Amygdala (tissue), 56 donors: ENCODE measurements around the gene RINL.
"Not testable (repeated sequence)": the region's sequence is repeated elsewhere in the genome, so short reads cannot be mapped to it uniquely, and the experiment has no call there.

ENCODE experiments used
- DNase-seq, 56 donors: peaks; one replicate each; lab custom pipeline; 2025; lab: John Stamatoyannopoulos, UW

RINL gene

GRCh38 chr19:38905620-38906019 is 27.5 kb upstream of the RINL start:
- no peak for DNase-seq

- no peak for DNase-seq
These were observed 26.8 kb upstream of the RINL start for GRCh38 chr19:38904581-38905539.

GRCh38 chr19:38901683-38902082 is 23.6 kb upstream of the RINL start:
- DNase-seq = no peak

- DNase-seq = no peak
These were observed 22.7 kb upstream of the RINL start for GRCh38 chr19:38900743-38901190.

GRCh38 chr19:38900202-38900629 is 22.1 kb upstream of the RINL start:
- peak in 1 of 56 donors; percentile 54 for DNase-seq

GRCh38 chr19:38899447-38900201 is 21.5 kb upstream of the RINL start, which contains the start of the genes NFKBIB and SIRT2:
Gene NFKBIB (plus strand): TSS chr19:38899969. CDS start chr19:38900033, 64 bp downstream.
Gene SIRT2 (minus strand): TSS chr19:38899618. CDS start chr19:38899521, 97 bp downstream.
- peak; percentile 75 to 100 (median 100) for DNase-seq

- DNase-seq = peak in 5 of 56 donors; percentile 24 to 62 (median 45)
These were observed 20.8 kb upstream of the RINL start for GRCh38 chr19:38898788-38899446.

- no peak for DNase-seq
These were observed 16.9 kb upstream of the RINL start for GRCh38 chr19:38894968-38895367.

- DNase-seq = peak in 2 of 56 donors; percentile 17 to 22
These were observed 15.3 kb upstream of the RINL start for GRCh38 chr19:38893341-38893771.

- no peak for DNase-seq
These were observed 14.8 kb upstream of the RINL start for GRCh38 chr19:38892841-38893240.

GRCh38 chr19:38891771-38892170 is 13.7 kb upstream of the RINL start:
- peak in 38 of 56 donors; percentile 2 to 76 (median 39) for DNase-seq

- no peak for DNase-seq
These were observed 12.6 kb upstream of the RINL start for GRCh38 chr19:38890686-38891085.

- DNase-seq = no peak
These were observed 11.7 kb upstream of the RINL start for GRCh38 chr19:38889803-38890202.

- peak in 1 of 56 donors; percentile 12 for DNase-seq
These were observed 10.8 kb upstream of the RINL start for GRCh38 chr19:38888876-38889275.

- DNase-seq = not testable (repeated sequence)
These were observed 6.6 kb upstream of the RINL start for GRCh38 chr19:38884691-38885090.

- no peak for DNase-seq
These were observed 5.2 kb upstream of the RINL start for GRCh38 chr19:38883286-38883685.

GRCh38 chr19:38880882-38881609 is 3.0 kb upstream of the RINL start:
- no peak for DNase-seq

- DNase-seq = no peak
These were observed 2.2 kb upstream of the RINL start for GRCh38 chr19:38880076-38880881.

GRCh38 chr19:38879400-38879751 is 1.3 kb upstream of the RINL start:
- no peak for DNase-seq
